GM12892 (cell line): ENCODE measurements around the gene SMYD4.
"Not testable (repeated sequence)": the region's sequence is repeated elsewhere in the genome, so short reads cannot be mapped to it uniquely, and the experiment has no call there.

Source experiments
- DNase-seq: peaks from one replicate; pipeline ENCODE4 v3.0.0; 2011; ENCODE audit not compliant: insufficient read length
- FAIRE-seq: peaks from 2 replicates; lab custom pipeline; 2011; peaks lifted over from hg19 to GRCh38; lab: Jason Lieb, UNC
- POLR2A ChIP-seq: IDR thresholded peaks from 2 replicates; pipeline ENCODE4 v1.6.1; 2011; ENCODE audit warnings: low read depth, low read length, control low read depth
- POLR2AphosphoS5 ChIP-seq: IDR thresholded peaks from 2 replicates; pipeline ENCODE4 v1.6.1; 2011; ENCODE audit warnings: low read depth, low read length, control low read depth
- TAF1 ChIP-seq: IDR thresholded peaks from 2 replicates; pipeline ENCODE4 v1.6.1; 2011; ENCODE audit warnings: low read depth, mild to moderate bottlenecking, control low read depth, low read length, borderline replicate concordance

Gene SMYD4

GRCh38 chr17:1861391-1862010 is 31.8 kb upstream of the SMYD4 start:
- DNase-seq (no peak), FAIRE-seq (no peak)
- TF ChIP-seq POLR2A (no peak), POLR2AphosphoS5 (no peak), TAF1 (no peak)

- no peak for DNase-seq
- no peak for FAIRE-seq
- no peak for TF ChIP-seq POLR2A
- TF ChIP-seq TAF1: no peak
- TF ChIP-seq POLR2AphosphoS5: no peak
Measured at GRCh38 chr17:1860978-1861377, 31.3 kb upstream of the SMYD4 start.

- not testable (repeated sequence) for FAIRE-seq
Measured at GRCh38 chr17:1856462-1856861, 26.8 kb upstream of the SMYD4 start.

GRCh38 chr17:1853698-1854097 is 24.0 kb upstream of the SMYD4 start:
- FAIRE-seq (no peak), DNase-seq (no peak)
- TF ChIP-seq POLR2A (no peak), POLR2AphosphoS5 (no peak), TAF1 (no peak)

More at GRCh38 chr17:1856462-1856861, 26.8 kb upstream of the SMYD4 start:
- DNase-seq: not testable (repeated sequence)

GRCh38 chr17:1852327-1852726 is 22.6 kb upstream of the SMYD4 start:
- FAIRE-seq: no peak
- TF ChIP-seq TAF1 (no peak), POLR2AphosphoS5 (no peak), POLR2A (no peak)
- DNase-seq: no peak

- no peak for FAIRE-seq
- no peak for TF ChIP-seq POLR2A
- TF ChIP-seq POLR2AphosphoS5: no peak
- no peak for TF ChIP-seq TAF1
- DNase-seq: no peak
Measured at GRCh38 chr17:1847191-1847590, 17.5 kb upstream of the SMYD4 start.

GRCh38 chr17:1843947-1844346 is 14.2 kb upstream of the SMYD4 start:
- DNase-seq (no peak), FAIRE-seq (no peak)
- TF ChIP-seq TAF1 (no peak), POLR2AphosphoS5 (no peak), POLR2A (no peak)

GRCh38 chr17:1839516-1839915 is 9.8 kb upstream of the SMYD4 start:
- no peak for FAIRE-seq
- TF ChIP-seq POLR2AphosphoS5 (no peak), POLR2A (no peak), TAF1 (no peak)
- no peak for DNase-seq

- DNase-seq (peak; percentile 31), FAIRE-seq (peak; percentile 56)
- TF ChIP-seq POLR2AphosphoS5 (no peak), TAF1 (no peak), POLR2A (no peak)
Measured at GRCh38 chr17:1834380-1835149, 4.9 kb upstream of the SMYD4 start.

GRCh38 chr17:1830288-1830687 is 586 bp upstream of the SMYD4 start:
- FAIRE-seq: no peak
- no peak for DNase-seq
- no peak for TF ChIP-seq TAF1
- no peak for TF ChIP-seq POLR2AphosphoS5
- no peak for TF ChIP-seq POLR2A

GRCh38 chr17:1829216-1829591 is 498 bp downstream of the SMYD4 start:
- TF ChIP-seq POLR2A (no peak), TAF1 (no peak), POLR2AphosphoS5 (peak; percentile 8; the same call in 1 of the 2 replicates)
- no peak for FAIRE-seq
- DNase-seq: no peak

GRCh38 chr17:1820528-1821252 is 9.0 kb downstream of the SMYD4 start:
- no peak for TF ChIP-seq POLR2AphosphoS5
- TF ChIP-seq TAF1: no peak
- no peak for TF ChIP-seq POLR2A
- FAIRE-seq: peak; percentile 92
- DNase-seq: no peak
